Activated CD4-positive, alpha-beta T cell treated with anti-CD3 and anti-CD28 coated beads, Interleukin-2, amount 50 U/mL, for 16 hours (primary cell): ENCODE results near the gene MGAT4D.
A peak's percentile ranks its signal among the peaks of the same experiment; 100 is the strongest.
"Not testable (repeated sequence)": the region's sequence is repeated elsewhere in the genome, so short reads cannot be mapped to it uniquely, and the experiment has no call there.

Experiments used
- DNase-seq: peaks from one replicate; pipeline ENCODE4 v3.0.0-alpha.2; 2020

Gene MGAT4D

DNA sequence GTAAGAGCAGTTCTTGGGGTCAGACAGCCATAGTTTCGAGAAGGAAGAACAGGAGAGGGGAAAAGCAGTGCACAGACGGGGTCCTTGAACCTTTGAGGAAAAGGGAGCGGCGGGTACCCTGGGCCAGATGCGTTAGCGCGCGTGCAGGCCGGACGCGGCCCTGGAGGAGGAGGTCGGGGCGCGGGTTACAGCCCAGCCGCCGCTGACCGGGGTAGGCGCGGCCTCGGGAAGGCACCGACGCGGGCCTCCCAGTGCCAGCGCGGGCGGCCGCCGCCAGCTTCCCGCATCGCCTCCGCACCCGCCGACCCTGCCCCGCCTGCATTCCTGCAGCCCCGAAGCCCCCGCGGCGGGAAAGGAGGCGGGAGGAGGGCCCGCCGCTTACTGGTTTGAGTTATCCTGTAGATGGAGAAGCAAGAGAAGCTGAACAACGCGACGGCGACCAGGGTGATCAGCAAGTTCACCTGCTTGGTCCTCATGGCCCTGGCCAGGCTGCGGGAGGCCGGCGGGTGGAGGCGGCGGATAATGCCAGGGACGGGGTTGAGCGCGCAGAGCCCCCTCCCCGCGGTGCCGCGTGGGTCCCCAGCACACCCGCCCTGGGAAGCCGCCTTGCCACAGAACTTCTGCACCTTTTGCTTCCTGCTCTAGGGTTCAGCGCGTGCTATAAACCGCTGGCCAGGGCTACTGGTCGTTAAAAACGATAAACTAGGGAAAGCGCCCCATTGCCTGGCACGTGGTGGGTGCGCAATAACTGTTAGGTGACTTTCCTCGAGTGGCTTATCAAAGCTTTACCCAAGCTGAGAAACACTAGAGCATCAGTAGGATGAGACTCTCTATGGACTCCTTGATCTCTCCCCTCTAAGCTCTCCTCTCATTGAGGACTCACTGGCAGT, at the start of gene MGAT4D:
TSS of gene MGAT4D (minus strand) at position 547 of the 890 bp plus-strand sequence. CDS start at position 476, 71 bp downstream.
- DNase-seq = no peak

DNA sequence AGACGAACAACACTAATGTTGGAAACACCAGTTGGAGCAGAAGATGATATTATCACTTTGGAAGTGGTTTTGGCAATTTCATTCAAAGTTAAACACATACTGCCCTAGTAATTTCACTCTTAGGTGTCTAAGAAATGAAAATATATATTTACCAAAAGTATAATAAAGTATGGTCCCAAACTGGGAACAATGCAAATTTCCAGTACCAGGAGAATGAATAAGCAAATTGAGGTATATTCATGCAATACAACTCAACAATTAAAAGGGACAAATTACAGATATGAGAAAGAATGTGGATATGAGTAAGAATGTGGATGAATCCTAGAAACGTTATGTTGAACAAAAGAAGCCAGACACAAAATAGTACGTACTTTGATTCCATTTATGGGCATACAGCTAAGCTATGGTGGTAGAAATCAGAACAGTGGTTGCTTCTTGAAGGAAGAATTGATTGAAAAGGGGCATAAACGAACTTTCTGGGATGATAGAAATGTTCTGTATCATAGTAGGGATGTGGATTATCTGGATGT, 35.9 kb upstream of the MGAT4D start:
- no peak for DNase-seq

DNA sequence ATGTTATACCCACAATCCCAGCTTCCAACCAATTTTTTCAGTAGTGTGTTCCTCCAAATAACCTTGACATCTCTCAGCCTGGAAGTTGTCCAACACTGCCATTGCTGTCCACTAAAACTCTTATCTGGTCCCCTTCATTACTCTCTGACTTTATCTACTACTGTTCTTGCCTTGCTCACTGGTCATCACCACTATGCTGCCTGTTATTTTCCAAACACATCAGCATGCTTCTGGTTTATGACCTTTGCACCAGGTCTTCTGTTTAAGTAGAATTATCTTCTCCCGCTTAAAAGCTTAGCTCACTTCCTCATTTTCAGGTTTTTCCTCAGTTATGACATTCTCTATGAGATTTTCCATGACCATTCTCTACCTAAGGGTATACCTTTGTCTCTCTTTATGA, 31.3 kb upstream of the MGAT4D start:
- DNase-seq = no peak

DNA sequence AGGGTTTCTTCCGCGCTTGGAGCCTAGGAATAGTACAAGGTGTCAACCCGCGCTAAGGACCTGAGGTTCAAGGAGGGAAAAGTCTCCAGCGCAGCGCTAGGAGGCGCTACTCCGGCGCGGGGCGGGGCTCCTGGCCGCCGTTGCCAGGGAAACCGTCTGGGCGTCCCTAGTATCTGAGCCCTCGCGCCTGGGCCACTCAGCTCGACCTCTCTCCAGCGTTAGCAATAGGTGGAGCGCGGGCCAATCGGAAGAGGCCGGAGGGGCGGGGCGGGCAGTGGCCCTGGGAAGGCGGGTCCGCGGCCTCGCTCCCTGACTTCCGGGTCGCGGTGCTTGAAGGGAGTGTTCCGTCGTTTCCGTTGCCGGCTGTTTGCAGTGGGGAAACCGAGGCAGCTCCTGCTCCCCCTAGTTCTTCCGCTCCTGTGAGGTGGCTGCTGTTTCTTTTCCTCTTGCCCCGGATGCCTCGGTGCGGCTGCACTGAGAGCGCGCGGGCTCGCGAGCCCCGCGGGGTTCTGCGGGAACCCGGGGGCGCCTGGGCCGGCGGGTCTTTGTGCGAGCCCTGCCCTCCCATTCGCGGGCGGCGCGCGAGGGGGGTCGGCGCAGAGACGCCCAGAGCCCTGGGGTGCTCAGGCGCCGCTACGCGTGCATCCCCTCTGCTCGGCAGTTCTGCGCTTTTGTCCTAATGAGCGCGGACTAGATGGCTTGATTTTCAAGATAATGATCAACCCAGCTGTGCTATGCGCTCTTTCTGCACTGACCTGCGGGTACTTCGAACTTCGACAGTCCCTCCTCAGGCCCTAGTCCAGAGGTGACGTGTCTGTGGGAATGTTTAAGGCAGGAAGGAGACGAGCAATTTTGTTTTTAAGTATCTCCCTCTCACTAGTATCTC, 26.0 kb upstream of the MGAT4D start, which contains the start of gene ELMOD2:
TSS of gene ELMOD2 (plus strand) at position 312 of the 886 bp plus-strand sequence. CDS start 1,261 bp downstream, outside the sequence.
- DNase-seq = peak; percentile 98

DNA sequence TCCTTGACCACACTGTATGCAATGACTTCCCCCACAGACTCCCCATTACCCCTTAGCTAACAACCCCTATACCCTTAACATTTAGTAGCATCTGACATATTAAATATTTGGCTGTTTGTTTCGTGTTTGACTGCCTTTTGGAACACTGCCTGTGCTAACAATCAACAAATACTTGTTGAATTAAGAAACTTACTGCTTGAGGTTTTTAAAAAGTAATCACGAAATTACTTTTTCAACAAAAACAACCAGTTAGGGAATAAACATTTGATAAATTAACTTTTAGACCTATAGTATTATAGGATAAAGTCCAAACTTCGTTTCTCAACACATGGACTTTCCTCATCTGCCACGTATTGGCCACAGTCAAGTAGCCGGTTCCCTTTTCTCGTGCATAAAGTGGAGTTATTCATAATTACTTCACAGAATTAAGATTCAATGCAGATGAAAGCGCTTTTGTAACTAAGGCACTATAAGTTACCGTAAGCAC, 25.3 kb upstream of the MGAT4D start:
- no peak for DNase-seq

DNA sequence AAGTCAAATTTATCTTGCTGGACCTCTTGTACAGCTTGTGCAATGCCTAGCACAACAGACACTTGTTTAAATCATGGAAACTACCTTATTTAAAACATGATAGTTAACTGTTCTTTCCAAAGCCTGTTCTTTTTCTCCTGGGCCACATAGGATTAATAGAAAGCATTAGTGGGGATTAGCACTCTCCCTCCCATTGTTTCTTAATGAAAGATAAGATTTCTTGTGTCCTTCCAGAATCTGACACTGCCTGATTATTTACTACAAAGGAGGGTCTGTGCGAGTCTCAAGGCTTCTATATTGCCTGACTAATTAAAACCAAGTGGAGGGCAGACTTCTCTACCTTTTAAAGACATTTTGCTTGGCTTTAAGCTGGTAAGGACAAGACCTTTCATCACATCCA, 17.3 kb upstream of the MGAT4D start:
- DNase-seq = no peak

DNA sequence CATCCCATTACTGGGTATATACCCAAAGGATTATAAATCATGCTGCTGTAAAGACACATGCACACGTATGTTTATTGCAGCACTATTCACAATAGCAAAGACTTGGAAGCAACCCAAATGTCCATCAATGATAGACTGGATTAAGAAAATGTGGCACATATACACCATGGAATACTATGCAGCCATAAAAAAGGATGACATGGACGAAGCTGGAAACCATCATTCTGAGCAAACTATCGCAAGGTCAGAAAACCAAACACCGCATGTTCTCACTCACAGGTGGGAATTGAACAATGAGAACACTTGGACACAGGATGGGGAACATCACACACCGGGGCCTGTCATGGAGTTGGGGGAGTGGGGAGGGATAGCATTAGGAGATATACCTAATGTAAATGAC, 15.7 kb upstream of the MGAT4D start:
- not testable (repeated sequence) for DNase-seq

DNA sequence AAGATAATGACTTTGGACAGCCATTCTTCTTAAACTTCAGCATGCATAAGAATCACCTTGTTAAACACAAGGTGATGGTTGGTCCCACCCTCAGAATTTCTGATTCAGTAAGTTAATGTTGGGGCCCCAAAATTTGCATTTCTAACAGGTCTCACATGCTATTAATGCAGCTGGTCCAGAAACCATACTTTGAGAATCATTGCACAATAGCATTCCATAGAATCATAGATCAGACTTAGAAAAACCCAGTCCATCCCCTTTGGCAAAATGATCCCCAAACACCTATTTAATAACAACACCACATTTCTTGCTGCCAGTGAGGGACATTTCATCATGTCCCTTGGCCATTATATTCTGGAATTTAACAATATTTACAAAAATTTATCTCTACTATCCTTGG, 6.2 kb upstream of the MGAT4D start:
- DNase-seq = no peak

DNA sequence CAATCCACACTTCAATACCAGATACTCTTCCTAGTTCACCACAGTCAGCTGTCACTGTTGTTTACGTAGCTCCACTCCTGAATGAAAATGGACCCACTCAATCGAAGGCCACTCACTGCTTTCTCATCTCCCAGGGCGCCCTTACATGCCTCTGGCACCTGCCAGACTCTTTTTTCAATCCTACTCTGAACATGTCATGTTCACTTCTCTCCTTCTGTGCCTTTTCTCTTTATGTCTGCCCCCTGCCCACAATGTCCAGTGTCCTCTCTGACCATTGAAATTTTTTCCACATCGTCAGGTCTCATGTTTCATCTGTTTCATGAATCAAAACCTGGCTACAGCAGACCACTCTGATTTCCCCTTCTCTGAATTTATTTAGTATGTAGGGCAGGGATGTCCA, 1.3 kb upstream of the MGAT4D start:
- DNase-seq = no peak

DNA sequence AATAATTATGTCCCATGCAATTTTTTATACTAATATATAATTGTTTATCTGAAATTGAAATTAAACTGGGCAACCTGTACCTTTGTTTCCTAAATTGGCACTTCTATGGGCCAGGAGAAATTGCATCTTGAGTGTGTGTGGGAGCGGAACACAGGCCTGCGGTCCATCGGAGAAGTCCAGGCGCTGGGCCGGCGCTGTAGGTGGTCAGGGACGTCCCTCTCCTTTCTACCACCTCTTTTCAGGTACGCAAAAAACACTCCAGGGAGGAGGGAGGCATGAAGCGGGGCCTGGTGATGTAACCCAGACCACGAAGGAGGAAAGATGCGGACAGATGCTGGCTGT, 717 bp downstream of the MGAT4D start:
- no peak for DNase-seq

DNA sequence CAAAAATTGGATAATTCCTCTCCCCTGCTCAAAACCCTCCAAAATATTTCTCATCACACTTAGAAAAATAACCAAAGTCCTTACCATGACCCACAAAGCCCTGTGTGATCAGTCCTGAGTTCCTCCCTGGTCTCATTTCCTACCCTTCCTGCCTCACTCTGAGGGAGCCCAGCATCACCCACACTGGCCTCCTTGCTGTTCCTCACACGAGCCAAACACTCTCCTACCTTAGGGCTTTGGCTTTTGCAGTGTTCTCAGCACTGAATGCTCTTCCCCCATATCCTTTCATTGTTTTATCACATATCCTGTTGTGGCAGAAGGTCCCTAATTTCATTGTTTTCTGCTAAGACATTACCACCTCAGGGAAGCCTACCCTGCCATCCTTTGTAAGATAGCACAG, 12.2 kb downstream of the MGAT4D start:
- DNase-seq = no peak

DNA sequence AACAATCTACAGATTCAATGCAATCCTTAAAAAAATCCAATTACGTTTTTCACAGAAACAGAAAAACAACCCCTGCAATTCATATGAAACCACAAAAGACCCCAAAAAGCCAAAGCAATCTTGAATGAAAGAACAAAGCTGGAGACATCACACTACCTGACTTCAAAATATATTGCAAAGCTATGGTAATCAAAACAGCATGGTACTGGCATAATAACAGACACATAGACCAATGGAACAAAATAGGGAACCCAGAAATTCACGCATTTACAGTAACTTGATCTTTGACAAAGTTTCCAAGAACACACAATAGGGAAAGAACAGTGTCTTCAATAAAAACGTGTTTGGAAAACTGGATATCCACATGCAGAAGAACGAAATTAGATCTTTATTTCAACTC, 14.6 kb downstream of the MGAT4D start:
- no peak for DNase-seq

DNA sequence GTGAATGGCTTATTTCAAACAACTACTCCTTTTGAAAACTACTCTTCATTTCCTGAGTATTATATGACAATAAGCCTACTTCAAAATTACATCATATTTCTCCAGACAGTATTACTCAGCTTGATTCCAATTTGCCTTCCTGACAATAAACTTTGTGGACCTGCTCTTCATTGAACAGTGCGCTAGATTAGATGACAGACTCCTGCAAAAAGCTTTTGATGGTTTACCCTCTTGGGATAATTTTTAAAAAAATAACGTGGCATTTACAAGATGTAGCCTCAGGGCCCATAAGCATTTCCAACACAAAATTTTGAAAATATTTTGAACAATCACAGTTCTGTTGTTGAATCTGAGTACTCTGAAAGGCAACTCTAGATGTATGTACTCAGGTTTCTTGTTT, 25.9 kb downstream of the MGAT4D start:
- DNase-seq = no peak

DNA sequence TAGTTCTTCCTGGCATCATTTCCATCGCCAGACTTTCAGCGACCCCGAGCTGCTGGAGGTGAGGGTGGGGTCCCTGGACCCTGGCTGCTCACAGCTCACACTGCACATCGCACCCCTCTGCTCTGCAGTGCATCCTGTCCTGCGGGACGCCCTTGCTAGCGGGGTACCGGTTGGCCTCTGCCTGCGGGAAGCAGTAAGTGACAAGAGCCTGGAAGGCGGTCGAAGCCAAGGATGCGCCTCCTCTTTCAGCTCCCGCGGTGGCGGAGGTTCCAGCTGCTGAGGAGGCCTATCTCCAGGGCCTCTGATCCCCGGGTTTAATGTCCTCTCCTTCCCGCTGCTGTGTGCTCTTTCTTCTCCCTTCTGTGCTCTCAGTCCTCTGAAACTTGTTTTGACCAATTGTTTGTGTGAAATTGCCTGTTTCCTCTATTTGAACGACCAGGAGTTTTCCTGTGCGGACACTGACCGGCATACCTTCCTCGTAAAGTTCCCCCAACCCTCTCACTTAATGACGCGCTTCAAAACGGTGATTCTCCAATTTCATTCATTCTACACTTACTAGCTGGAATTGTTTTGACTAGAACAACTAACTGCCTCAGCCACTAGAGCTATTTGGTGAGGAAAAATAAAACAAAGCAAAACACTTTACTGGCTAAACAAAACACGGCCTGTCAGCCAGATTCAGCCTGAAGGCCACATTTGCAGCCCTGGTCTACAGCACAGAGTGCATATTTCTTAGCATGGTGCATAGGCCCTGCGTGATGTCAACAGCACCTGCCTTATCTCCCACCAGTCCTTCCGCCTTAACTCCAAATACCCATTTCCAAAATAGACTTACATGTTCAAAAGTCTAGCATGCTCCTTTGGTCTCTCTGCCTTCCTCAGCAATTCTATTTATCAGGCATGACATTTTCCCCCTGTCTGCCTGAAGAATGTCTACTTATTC, 28.0 kb downstream of the MGAT4D start:
- no peak for DNase-seq

DNA sequence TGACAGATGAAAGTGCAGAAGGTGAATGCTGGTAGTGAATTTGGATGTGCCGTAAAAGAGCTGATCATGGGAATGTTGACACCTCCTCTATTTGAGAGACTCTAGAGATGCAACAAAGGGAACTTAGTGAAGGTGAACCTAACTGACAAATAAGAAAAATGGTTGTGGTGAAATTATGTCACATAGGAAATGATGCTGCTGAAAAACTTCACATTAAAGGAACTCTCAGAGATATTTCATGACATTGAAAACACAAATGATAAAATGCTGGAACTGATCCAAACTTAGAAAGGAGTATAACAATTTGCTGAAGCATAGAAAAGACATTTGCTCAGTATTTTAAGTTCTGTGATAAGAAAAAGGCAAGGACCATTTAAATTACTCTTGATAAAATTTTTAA, 31.9 kb downstream of the MGAT4D start:
- DNase-seq = no peak

DNA sequence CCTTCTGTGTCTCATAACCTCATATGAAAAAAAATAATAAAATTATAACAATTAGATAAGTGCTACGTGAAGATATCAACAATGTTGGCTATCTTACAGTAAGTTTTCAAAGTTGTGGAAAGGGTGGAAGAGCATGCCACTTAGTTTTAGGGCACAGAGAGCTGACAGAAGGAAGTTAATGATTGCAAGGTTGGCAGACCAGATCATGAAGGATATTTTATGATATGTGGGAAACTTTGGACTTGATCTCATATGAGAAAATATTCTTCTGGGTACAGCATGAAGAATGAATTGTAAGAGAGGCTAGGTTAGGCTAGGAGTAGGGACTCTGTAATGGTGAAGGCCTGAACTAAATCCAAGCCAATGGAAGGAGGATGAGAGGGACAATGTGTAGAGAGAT, 34.5 kb downstream of the MGAT4D start:
- DNase-seq = no peak

DNA sequence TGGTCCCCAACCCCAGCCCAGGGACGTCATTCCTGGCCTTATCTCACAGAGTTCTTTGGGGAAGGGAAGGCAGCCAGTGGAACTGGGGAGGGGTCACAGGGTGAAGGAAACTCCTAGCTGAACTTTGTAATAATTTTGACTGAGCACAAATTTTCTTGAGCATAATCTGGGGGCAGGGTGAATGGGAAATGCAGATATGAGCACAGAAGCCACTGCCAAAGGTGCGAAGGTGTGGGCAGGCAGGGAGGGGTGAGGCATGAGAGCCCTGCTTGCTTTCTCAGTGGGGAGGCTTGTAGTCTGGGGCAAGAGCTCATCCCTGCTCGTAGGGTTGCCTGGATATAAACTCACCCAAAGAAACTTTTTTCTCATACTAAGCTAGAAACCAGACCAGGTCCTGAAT, 34.9 kb downstream of the MGAT4D start:
- no peak for DNase-seq

DNA sequence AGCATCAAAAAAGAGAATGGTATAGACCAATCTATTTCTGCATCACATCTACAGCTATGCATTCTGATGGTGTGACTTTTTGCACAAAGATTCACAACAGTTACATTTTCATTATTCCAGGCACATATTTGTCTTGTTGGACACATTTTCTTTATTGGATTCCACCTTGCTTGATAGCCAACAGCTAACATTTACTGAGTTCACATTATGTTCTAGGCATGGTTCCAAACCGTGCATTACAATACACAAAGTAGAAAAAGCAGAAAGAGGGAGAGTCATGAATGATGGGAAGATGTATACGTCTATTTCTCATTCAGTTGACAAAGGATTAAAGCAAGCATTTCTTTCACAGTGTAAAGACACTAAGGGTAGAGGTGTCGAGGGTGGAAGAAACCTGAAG, 47.7 kb downstream of the MGAT4D start:
- no peak for DNase-seq

DNA sequence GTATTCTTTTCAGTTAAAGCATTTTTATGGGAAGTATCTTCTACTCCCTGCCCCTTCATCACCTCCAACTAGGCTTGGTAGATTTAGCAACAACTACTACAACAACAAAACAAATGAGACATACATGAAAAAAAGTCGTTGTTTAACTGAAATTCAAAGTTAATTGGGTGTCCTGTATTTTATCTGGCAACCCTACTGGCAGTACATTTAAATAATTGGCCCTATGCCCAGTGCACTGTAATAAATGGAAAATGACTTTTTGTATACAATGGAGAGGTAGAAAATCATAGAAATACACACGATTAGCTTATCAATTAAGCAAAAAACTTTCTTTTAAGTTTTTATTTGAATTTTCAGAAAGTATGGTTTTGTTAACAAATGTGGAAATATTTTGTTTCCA, 49.3 kb downstream of the MGAT4D start:
- DNase-seq = no peak

DNA sequence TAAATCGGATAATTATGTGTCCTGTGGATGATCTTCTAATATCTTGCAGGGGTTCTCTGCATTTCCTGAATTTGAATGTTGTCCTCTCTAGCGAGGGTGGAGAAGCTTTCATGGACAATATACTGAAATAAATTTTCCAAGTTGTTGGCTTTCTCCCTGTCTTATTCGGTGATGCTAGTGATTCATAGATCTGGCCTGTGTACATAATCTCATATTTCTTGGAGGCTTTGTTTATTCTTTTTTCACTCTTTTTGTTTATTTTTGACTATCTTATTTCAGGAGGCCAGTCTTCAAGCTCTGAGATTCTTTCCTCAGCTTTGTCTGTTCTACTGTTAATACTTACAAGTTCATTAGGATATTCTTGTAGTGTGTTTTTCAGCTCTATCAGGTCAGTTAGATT, 49.9 kb downstream of the MGAT4D start:
- DNase-seq = no peak

DNA sequence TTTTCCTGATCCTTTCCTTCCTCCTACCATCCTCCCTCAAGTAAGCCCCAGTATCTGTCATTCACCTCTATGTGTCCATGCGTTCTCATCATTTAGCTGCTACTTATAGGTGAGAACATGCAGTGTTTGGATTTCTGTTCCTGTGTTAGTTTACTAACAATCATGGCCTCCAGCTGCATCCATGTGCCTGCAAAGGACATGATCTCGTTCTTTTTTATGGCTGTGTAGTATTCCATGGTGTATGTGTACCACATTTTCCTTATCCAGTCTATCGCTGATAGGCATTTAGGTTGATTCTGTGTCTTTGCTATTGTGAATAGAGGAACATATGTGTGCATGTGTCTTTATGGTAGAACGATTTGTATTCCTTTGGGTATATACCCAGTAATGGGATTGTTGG, 53.7 kb downstream of the MGAT4D start:
- DNase-seq = not testable (repeated sequence)

DNA sequence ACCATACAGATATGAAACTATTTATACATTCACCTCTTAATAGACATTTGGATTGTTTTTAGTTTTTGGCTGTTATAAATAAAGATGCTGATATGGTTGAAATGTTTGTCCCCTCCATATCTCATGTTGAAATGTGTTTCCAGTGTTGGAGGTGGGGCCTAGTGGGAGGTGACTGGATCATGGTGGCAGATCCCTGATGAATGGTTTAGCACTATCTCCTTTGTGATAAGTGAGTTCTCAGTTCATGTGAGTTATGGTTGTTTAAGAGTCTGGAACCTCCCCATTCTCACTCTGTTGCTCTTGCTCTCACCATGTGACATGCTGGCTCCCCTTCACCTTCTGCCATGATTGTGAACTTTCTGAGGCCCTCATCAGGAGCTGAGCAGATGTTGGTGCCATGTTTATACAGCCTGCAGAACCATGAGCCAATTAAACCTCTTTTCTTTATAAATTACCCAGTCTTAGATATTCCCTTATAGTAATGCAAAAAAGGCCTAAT, 58.4 kb downstream of the MGAT4D start:
- DNase-seq = no peak
